Suppressor macrophage treated with lipopolysaccharide for 4 hours (primary cell): ENCODE measurements around the gene RABGGTA.

ENCODE experiments used
- DNase-seq: peaks from one replicate; pipeline ENCODE4 v3.0.0-alpha.2; 2020

RABGGTA gene, protein sequence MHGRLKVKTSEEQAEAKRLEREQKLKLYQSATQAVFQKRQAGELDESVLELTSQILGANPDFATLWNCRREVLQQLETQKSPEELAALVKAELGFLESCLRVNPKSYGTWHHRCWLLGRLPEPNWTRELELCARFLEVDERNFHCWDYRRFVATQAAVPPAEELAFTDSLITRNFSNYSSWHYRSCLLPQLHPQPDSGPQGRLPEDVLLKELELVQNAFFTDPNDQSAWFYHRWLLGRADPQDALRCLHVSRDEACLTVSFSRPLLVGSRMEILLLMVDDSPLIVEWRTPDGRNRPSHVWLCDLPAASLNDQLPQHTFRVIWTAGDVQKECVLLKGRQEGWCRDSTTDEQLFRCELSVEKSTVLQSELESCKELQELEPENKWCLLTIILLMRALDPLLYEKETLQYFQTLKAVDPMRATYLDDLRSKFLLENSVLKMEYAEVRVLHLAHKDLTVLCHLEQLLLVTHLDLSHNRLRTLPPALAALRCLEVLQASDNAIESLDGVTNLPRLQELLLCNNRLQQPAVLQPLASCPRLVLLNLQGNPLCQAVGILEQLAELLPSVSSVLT

DNA sequence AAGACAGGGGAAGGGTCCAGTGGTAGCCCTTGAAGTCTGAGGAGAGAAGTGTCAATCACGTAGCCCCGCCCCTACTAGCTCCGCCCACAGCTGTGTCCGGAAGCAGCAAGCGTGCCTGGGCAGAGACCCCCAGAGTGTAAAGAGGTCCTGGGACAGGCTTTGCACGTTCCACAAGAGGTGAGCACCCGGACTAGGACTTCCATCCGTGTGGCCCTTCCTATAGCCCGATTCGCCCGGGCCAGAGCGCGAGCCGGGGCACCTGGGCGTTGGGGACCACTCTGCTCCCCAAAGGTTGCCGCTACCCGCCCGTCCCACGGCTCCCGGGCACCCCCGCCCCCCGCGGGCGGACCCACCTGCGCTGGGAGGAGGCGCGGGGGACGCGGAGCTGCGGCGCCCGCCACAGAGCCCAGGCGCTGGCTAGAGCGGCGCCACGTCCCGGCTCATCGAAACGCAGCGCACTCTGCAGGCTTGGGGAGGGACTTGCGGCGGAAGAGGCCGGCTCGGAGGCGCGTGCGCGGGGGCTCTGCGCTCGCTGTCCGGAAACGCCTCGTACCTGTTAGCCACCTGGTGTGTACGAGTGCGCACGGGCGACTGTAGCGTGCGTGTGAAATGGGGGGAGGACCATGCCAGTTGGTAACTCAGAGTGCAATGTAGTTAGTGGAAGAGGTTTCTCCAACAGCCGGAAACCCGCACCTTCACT is at the start of gene RABGGTA:
RABGGTA (minus strand) TSS at position 464 of the 700 bp plus-strand sequence. CDS start 482 bp downstream, outside the sequence.
- peak; percentile 91 for DNase-seq

DNA sequence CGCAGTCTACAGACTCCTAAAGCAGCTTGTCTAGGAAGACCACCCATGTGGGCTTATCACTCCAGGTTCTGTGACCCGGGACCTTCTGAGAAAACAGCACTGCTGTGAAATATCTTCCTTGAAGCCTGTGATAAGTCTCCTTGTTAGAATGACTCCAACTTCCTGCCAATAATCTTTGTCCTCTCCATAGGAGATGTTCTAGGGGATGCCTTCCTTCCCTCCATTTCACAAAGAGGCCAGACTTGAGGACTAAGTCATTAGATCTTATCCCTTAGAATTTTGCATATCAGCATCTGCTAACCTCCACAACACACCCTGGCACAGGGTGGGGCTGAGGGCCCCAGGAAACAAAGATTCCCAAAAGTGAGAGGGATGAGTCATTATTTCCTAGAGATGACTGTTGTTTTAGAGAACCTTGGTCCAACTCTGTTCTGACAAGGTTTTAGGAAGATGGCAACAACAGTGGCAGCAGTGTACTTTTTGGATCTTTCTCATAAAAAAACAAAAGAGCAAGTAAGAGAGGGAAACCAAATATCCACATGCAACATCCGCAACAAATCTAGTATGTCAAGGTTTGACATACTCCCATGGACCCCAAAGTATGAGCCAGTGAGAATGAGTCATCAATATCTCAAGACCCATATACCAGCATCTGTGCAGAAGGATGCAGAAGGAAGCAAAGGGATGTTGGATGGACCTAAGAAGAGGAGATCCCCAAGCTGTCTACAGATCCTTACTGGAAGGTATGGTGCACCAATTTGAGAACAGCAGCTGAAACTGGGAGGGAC is 45.9 kb upstream of the RABGGTA start:
- no peak for DNase-seq

DNA sequence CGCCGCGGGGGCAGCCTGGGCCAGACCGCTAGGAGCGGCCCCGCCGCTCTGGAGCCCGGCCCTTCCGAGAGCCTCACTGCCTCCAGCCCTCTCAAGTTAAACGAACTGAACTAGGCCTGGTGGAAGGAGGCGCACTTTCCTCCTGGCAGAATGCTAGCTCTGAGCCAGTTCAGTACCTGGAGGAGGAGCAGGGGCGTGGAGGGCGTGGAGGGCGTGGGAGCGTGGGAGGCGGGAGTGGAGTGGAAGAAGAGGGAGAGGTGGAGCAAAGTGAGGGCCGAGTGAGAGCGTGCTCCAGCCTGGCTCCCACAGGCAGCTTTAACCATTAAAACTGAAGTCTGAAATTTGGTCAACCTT is 45.2 kb upstream of the RABGGTA start:
- DNase-seq = no peak

DNA sequence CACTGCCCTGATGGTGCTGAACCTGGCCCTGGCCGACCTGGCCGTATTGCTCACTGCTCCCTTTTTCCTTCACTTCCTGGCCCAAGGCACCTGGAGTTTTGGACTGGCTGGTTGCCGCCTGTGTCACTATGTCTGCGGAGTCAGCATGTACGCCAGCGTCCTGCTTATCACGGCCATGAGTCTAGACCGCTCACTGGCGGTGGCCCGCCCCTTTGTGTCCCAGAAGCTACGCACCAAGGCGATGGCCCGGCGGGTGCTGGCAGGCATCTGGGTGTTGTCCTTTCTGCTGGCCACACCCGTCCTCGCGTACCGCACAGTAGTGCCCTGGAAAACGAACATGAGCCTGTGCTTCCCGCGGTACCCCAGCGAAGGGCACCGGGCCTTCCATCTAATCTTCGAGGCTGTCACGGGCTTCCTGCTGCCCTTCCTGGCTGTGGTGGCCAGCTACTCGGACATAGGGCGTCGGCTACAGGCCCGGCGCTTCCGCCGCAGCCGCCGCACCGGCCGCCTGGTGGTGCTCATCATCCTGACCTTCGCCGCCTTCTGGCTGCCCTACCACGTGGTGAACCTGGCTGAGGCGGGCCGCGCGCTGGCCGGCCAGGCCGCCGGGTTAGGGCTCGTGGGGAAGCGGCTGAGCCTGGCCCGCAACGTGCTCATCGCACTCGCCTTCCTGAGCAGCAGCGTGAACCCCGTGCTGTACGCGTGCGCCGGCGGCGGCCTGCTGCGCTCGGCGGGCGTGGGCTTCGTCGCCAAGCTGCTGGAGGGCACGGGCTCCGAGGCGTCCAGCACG is 44.6 kb upstream of the RABGGTA start:
- DNase-seq = no peak

DNA sequence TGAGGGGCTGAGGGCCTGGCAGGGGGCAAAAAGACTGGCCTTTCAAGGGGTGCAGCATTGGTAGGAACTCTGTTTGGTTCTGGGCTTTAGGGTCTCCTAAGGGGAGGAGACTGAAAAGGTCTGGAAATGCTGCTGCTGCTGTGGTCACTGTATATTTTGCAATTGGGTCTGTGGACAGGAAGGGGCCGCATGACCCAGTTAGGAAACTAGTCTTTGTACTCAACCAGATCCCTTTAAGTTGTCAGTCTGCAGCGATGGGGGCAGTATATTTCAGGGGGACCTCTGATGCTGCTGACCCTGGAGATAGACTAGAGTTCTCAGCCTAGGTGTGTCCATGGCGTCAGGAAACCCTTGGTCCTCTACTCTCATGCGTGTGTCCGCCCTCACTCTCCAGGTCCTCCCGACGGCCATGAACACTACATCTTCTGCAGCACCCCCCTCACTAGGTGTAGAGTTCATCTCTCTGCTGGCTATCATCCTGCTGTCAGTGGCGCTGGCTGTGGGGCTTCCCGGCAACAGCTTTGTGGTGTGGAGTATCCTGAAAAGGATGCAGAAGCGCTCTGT is 43.9 kb upstream of the RABGGTA start:
- DNase-seq = no peak

DNA sequence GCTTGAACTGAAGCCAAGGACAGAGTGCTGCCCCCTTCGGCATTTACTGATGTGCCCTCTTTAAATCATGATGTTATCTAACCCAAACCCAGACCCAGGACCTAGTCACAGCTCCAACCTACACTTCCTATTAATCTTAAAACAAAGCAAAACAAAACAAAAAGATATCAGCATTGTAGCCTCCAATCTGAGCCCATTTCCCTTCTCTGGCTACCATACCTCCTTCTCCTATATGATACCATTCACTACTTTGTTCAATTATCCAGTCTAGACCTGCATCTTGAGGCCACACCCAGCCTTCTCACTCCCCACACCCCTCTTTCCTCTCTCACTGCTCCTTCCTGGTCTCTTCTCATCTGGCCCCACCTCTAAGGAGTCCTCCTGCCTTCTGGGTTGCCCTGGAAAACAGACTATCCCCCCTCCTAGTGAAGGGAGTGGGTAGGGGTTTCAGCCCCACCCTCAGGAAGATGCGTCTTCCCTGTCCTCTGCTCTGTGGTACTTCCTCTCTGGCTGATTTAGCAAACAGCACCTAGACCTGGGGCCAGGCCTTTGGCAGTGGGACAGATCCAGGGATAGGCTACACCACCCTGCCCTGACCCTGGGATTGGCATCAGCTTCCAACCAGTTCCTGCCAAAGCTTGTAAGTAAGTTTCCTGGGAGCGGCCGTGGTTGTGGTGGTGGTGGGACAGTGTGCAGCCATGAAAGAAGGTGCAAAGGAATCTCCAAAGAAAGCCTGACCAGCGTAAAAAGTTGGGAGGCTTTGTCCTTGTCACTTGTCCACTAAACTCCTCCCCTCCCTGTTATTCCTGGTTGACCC is 43.2 kb upstream of the RABGGTA start:
- DNase-seq = no peak

DNA sequence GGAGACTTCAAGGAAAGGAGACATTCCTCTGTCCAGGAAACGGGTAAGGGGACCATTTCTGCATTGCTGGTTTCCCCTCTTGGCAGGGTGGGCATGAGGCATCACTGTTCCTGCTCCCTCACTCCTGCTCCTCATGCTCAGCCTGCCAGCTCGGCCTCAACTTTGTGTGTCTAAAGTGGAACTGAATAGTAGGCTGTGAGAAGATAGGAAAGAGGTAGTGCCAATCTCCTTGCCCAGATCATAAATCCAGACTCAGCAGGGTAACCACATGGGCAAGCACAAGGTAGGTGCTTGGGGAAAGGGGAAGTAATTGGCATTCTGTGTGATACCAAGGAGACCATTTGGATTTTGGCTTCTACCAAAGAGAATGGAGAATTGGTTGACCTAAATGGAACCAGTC is 42.5 kb upstream of the RABGGTA start:
- no peak for DNase-seq

DNA sequence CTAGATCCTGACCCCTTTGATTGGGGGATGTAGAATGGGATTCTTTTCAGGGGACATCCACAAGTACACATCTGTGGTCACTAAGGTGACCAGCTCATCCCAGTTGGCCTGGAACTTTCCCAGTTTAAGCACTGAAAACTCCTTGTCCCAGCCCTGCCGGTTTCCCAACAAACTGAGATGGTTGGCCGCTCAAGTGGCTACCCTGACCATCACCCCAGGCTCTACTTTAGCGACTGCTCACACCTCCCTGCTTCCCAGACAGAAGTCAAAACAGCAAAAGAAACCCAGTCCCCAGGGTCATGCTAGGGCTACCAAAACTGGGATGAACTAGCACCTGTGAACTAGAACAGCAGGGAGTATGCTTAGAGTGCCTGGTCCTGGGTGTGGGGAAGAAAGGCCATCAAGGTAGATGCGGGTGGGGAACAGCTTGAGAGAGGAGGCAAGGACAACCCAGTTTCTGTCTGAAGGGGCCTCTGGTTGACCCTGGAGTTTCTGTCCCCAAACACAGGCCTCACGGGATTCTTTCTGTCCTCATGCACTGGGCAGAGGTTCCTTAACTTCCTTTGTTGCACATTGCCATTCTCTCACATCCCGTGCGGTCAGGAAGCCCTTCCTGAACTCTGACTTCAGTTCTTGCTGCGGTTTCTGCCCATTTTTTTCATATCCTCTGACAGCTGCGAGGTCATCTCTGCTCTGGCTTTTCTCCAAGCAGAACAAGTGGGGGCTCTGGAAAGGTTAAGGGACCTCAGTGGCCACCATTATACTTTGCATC is 41.5 kb upstream of the RABGGTA start:
- peak; percentile 86 for DNase-seq

DNA sequence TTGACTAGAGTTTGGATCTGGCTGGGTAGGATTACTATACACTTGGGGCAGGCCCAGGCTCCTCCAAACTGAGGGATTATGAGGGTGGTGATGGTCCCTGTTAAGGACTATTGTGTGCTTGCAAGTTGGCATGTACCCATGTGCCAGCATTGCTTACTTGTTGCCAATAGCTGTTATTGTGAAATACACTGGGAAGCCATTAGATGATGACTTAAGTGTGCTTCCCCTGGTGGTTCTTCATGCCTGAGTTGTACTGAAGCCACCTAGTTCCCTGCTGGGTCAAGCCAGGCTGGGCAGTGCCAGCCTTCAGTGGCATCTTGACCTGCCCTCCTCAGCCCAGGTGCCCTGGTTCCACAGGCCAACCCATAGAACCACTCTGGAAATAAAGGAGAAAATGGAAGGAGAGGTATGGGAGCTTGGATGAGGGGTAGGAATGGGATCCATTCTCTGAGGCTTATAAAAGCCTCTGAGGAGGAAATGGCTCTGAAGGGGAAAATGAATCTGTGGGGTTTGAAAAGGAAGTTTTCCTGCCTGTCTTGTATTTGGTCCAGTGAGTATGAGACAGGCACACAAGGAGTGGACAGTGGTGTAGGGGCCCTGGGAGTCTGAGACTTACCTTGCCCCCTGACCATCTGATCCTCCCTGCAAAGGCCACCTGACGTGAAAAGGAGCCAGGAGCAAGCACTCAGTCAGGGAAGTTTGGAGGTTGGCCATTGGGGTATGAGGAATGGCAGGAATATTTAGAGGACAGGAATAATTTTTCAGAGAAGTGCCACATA is 40.6 kb upstream of the RABGGTA start:
- DNase-seq = peak; percentile 84

DNA sequence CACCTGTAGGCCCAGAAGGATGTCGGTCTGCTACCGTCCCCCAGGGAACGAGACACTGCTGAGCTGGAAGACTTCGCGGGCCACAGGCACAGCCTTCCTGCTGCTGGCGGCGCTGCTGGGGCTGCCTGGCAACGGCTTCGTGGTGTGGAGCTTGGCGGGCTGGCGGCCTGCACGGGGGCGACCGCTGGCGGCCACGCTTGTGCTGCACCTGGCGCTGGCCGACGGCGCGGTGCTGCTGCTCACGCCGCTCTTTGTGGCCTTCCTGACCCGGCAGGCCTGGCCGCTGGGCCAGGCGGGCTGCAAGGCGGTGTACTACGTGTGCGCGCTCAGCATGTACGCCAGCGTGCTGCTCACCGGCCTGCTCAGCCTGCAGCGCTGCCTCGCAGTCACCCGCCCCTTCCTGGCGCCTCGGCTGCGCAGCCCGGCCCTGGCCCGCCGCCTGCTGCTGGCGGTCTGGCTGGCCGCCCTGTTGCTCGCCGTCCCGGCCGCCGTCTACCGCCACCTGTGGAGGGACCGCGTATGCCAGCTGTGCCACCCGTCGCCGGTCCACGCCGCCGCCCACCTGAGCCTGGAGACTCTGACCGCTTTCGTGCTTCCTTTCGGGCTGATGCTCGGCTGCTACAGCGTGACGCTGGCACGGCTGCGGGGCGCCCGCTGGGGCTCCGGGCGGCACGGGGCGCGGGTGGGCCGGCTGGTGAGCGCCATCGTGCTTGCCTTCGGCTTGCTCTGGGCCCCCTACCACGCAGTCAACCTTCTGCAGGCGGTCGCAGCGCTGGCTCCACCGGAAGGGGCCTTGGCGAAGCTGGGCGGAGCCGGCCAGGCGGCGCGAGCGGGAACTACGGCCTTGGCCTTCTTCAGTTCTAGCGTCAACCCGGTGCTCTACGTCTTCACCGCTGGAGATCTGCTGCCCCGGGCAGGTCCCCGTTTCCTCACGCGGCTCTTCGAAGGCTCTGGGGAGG is 39.5 kb upstream of the RABGGTA start, which contains the start of gene LTB4R:
LTB4R (plus strand) TSS at position 857 of the 959 bp plus-strand sequence. CDS start 4,150 bp downstream, outside the sequence.
- no peak for DNase-seq

DNA sequence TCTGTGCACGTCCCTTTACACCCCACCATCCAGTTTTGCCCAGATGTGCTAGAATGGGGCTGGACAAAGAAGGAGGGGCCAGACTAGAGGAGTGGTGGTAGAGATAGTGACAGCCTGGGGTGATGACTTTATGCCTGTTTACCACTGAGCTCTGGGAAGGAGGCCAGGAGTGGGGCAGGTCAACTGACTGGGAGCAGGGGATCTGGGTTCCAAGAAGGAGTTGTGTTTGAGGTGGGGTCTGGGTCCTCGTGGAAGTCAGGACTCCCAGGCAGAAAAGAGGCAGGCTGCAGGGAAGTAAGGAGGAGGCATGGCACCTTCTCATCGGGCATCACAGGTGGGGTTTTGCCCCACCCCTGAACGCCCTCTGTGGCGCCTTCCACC is 38.9 kb upstream of the RABGGTA start:
- no peak for DNase-seq

DNA sequence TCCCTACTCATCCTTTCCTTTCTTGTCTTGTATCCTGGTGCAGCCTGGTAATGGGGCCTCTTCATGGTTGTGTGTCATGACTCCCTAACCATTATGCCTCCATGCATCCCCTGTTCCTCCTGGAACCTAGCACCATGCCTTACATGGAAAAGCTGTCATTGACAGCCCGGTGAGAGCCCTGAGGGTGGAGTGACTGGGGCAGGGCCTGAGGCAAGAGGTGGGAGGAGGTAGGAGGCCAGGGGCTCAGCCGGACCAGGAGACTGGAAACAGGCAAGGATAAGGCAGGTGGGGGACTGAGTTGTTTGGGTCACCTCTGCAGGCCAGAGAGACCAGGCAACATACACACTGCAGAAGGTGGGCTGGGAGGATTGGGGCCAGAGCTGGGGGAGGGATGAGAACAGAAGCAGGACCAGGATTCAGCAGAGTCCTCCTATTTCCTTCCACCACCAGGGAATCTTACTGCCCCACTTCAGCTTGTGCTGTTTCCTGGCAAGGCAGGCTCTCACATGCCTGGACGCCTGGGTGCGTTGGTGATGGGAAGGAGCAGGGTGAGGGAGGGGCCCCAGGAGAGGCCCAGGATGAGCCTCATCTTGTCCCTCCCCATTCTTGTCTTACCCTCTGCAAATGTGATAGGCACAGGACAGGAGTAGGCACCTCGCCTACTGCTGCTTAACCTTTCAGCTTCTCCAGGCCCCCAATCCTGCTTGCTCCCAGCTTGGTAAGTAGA is 38.3 kb upstream of the RABGGTA start, which contains the start of gene LTB4R2:
LTB4R2 (plus strand) TSS at position 603 of the 727 bp plus-strand sequence. CDS start 525 bp downstream, outside the sequence.
- no peak for DNase-seq

DNA sequence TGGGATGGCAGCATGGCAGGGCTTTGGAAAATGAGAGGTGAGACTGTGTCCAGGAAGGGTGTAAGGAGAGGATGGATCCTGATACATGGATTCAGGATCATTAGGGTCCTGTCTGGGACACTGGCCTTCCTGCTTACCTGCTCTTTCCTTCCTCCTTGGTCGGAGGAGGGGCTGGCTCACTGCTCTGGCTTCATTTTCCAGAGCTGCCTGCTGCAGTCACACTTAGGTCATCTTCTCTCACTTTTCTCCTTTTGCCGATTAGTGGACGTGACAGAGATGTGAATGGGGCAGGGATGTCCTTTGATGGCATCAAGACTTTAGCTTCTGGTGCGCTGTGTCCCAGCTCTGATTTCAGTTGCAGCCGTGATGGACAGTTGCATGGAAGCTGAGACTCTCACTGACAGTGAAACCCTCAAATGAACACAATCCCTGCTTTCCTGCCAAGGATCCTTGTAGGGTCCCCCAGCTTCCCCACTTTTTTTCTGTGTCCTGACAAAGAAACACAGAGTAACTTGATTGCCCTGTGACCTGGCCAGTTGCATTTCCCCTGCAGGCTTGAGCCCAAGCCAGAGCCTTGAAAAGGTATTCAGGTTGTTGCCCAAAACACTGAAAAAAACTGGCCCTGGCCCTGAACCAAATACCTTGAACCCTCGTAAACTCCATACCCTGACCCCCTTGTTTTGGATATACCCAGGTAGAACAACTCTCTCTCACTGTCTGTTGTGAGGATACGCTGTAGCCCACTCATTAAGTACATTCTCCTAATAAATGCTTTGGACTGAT is 37.1 kb upstream of the RABGGTA start:
- DNase-seq = no peak

DNA sequence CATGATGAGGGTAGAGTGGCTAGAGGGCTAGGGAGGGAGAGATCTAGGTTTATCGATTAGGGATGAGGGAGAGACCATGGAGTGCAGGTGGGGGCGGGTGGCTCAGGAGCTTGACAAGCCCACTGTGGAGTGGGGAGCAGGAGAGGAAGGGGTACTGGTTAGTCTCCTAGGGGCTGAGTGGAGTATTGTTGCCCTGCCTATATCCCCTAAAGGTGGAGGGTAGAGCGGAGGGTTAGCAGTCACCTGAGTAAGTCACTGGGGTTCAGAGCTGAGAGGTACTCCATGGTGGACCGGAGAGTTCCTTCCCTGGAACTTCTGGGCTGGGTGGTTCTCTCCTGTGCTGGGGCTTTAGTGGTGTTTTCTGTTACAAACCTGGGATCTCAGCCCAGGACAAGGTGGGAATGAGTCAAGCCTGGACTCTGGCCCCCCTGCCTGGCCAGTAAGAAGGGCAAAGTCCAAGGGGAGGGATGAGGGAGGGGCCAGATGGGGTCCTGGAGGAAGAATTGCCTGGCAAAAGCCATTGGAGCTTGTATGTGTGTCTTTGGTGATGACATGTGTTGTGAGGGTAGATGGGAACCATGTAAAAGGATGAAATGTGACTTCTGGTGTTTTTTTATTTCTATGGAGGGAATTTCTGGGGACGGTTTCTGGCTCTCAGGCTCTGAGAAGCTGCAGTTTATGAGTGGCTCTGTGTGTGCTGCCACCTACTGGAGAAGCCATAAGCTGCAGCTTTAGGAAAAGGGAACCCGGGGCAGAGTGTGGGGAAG is 36.4 kb upstream of the RABGGTA start, which contains the start of gene CIDEB:
CIDEB (minus strand) TSS at position 403 of the 767 bp plus-strand sequence; CDS start at position 284, 119 bp downstream.
- peak; percentile 86 for DNase-seq

DNA sequence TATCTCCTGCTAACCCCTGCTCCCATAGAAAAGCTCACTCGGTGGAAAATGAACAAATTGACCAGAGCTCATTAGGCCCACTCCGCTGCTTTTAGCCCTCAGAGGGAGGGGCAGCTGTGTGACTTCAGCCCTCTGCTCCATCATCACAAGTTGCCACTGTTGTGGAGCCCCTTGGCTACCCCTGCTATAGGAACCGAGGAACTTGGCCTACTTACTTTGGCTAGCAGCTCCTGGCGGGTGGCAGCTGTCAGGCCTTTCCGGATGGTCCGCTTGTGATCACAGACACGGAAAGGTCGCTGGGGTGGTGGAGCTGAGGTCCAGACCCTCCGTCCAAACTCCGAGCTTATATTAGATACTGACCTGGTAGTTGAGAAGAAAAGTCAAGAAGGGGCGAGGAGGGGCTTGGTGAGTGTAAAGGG is 35.8 kb upstream of the RABGGTA start:
- DNase-seq = no peak
